ENCODE measurements around the gene KLF17.

DNA sequence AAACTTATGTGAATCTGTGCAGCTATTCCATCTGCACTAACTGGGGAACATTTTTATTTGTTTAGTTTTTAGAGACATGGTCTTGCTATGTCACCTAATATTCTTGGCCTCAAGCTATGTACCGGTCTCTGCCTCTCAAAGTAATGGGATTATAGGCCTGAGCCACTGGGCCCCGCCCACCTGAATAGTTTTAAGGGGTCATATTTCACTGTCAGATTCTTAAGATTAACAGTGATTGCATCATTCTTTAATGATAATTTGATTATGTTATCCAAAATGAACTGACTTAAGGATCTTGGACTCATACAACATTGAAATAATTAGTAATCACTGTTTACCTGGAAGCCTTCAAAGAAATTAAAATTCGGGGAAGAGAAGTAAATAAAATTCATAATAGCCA, 35.4 kb downstream of the KLF17 start:
- TF ChIP-seq, protein P1, sequence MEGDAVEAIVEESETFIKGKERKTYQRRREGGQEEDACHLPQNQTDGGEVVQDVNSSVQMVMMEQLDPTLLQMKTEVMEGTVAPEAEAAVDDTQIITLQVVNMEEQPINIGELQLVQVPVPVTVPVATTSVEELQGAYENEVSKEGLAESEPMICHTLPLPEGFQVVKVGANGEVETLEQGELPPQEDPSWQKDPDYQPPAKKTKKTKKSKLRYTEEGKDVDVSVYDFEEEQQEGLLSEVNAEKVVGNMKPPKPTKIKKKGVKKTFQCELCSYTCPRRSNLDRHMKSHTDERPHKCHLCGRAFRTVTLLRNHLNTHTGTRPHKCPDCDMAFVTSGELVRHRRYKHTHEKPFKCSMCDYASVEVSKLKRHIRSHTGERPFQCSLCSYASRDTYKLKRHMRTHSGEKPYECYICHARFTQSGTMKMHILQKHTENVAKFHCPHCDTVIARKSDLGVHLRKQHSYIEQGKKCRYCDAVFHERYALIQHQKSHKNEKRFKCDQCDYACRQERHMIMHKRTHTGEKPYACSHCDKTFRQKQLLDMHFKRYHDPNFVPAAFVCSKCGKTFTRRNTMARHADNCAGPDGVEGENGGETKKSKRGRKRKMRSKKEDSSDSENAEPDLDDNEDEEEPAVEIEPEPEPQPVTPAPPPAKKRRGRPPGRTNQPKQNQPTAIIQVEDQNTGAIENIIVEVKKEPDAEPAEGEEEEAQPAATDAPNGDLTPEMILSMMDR (IDR thresholded peaks at IDR 0.05; ENCODE audit: low read depth, low read length), result no peak
- TF ChIP-seq EZH2phosphoT487 (IDR thresholded peaks at IDR 0.05; ENCODE audit: low read depth), result no peak
